ENCODE measurements around the gene TNFRSF14.
A peak's percentile ranks its signal among the peaks of the same experiment; 100 is the strongest.
"Not testable (repeated sequence)": the region's sequence is repeated elsewhere in the genome, so short reads cannot be mapped to it uniquely, and the experiment has no call there.

TNFRSF14 gene

DNA sequence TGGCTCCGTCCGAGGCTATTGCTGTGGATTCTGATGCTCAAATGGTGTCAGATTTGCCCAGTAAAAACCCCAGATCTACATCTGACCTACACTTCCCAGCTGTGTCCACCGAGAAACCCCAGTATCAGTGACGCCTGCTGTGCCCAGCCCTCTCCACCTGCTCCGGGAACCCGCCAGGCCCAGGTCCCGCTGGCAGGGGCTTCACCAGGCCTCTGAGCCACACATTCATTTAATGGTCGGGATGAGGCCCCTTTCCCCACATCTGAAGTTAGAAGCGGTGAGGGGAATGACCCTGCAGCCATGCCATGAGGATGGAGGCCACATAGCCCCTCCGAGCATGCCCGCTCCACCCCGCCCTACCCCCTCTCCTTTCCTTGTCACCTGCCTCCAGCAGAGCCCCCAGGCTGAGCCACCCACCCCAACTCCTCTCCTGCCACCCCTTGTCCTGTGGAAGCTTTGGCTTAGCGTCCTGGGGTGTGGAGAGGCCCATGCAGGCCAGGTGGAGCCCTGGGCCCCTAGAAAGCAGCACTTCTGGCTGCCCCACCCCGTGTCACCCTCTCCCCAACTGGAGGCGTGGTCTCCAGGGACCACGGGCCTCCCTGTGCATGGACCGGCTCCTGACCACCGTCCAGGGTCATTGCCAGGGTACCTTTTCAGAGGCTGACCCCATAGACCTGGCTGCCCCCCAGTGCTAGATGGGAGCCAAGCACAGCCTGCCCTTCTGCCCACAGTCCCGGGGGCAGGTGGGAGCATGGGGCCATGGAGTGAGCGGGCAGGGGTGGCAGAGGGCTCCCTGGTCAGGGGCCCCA lies 8.0 kb downstream of the TNFRSF14 start:
- intact Hi-C loops (cut with DNase I), result no loop called here
- DNase-seq, result no peak

DNA sequence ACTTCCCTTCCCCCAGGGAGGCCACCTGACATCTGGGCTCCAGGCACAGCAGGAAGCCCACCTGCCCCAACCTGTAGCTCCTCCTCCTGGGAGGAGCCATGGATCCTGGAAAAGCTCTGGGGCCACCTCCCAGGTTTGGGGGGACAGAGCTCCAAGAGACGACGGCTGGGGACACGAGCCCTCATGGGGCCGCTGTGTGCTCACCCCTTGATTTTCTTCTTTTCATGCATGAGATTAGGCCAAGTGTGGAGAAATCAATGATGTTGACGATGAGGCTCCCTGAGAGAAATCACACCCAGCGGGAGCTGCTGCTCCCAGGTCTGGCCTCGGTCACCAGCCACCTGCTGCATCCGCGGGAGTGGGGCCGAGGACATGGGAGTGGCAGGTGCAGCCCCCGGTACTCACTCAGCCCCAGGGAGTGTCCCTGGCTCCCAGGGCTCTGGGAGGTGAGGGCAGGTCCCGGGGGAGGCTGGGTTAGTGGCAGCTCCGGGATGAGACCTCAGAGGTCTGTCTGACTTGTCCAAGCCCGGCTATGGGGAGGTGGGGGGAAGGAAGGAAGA lies 8.7 kb downstream of the TNFRSF14 start:
- intact Hi-C loops (cut with DNase I), result no loop called here
- DNase-seq, result no peak

DNA sequence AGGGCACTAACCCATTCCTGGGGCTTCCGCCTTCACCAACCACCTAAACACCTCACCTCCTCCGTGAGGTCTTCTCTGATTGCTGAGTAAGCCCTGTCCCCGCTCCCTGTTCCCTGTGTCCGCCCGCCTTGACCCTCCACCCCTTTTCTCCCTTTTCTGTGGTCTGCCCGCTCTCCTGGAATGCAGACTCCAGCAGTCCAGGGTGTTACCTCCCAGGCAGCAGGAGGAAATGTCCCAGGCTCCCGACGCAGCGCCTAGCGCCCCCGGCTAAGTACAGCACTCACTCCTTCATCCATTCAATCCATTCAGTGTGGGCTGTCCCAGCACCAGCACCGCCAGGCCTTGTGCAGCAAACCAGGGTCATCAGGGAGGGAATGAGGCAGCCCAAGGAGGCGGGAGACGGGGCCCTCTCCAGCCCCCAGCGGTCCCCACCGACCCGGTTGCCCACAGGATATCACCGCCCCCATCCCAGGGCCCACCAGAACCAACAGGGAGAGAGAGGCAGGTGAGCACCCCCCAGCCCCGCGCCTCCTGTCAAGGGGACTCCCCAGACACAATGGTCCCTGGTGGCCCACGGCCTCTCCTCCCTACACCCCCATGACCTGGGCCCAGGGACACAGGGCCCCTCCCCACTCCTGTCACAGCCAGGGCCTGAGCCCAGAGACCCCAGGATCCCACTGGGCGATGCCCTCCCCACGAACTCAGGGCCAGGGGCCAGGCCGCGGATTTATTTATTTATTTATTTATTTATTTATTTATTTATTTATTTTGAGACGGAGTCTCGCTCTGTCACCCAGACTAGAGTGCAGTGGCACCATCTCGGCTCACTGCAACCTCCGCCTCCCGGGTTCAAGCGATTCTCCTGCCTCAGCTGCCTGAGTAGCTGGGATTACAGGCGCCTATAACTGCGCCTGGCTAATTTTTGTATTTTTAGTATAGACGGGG lies 10.2 kb downstream of the TNFRSF14 start:
- no peak for DNase-seq
- intact Hi-C loops (cut with DNase I), result no loop called here

DNA sequence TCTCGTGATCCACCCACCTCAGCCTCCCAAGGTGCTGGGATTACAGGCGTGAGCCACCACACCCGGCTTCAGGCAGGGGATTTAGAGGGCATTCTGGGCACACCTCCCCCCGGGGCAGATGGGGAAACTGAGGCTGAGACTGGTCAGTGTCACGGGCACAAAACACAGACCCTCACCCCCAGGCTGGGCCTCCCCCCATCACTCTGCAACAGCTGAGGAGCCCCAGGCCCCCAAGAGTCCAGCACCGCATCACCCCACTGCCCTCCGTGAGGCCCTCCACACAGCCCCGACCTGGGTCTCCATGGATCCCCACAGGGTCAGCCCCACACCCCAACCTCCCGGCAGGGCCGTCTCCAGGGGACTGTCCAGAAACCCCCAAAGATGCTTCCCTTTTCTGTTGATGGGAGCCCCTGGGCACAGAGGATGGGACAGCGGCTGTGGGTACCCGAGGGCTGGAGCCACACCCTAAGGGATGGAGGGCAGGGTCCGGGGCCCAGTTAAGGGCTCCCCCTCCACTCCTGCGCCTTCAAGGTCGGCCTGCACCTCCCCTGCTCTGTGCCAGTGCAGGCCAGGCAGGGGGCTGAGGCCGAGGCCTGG lies 11.0 kb downstream of the TNFRSF14 start:
- intact Hi-C loops (cut with DNase I), result no loop called here
- DNase-seq, result no peak

GRCh38 chr1:2568187-2568816 lies 12.1 kb downstream of the TNFRSF14 start:
- DNase-seq; intact Hi-C loops (cut with DNase I): not testable (repeated sequence)

DNA sequence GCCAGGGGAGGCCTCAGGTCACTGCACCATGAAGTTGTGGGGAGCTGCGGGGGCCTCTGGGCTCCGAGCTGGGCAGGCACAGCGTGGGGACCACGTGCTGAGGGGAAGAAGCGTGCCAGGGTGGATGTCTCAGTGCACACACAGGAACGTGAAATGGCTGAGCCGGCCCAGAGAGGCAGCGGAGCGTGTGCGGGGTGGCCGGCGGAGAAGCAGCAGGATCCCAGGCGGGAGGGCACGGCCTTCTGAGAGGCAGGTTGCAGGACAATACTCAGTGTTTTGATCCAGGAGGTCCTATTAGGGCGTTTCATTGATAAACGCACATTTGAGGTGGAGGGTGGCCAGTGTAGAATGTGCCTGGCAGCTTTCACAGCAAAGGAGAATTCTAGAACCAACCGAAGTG lies 12.9 kb downstream of the TNFRSF14 start:
- no peak for DNase-seq
- intact Hi-C loops (cut with DNase I), result no loop called here

GRCh38 chr1:2569703-2570102 lies 13.5 kb downstream of the TNFRSF14 start:
- intact Hi-C loops (cut with DNase I), result not testable (repeated sequence)
- peak in 1 of 10 donors; percentile 64 for DNase-seq

DNA sequence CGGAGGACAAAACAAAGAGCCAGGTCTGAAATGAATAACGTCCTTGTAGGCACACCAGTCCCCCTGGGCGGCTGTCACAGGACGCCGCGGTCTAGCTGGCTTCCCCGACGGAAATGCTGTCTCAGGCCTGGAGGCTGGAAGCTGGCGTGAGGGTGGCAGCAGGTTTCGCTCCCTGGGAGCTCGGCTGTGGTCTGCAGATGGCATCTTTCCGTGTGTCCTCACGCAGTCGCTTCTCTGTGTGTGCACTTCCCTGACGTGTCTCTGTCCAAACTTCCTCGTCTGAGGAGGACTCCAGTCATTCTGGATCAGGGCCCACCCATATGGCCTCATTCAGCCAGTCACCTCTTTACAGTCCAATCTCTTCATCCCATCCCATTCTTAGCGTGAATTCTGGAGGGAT lies 14.2 kb downstream of the TNFRSF14 start:
- intact Hi-C loops (cut with DNase I), result no loop called here
- no peak for DNase-seq

DNA sequence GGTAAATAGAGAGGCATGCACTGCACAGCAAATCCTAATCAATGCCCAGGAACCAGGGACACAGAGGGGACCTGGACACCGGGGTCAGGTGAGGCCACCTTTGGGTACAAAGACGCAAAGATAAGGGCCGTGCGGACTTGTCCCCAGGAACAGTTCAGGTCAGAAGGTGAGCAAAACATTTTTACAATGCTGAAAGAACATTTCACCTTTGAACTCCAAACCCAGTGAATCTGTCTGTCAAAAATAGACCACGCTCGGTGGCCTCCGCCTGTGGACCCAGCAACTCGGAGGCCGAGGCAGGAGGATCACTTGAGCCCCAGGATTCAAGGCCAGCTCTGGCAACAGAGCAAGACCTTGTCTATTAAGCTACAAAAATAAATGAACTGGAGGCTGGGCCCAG lies 15.2 kb downstream of the TNFRSF14 start:
- no peak for DNase-seq
- intact Hi-C loops (cut with DNase I), result no loop called here

DNA sequence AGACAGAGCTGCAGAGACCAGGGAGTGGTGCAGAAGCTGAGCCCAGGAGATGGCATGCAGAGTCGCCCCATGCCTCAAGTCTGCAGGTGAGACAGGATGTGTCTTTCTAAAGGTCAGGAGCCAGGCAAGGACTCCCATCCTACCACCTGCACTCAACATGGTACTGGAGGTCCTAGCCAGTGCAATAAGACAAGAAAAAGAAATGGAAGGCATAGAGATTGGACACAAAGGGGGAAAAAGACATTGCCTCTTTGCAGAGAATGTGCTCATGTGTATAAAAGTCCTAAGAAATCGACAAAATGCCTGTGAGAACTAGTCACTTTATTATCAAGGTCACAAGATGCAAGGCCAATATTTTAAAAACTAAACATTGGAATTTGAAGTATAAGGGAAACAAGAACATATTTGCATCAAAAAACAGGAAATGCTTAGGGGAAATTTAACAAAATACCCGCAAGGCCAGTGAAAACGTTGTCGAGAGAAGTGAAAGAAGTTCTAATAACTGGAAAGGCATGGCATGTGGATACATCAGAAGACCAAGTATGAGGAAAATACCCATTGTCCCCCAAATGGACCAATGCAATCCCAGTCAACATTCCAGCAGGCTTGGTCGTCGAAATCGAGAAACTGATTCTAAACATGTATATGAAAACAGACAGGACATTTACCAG lies 17.2 kb downstream of the TNFRSF14 start:
- intact Hi-C loops (cut with DNase I), result no loop called here
- DNase-seq, result no peak

DNA sequence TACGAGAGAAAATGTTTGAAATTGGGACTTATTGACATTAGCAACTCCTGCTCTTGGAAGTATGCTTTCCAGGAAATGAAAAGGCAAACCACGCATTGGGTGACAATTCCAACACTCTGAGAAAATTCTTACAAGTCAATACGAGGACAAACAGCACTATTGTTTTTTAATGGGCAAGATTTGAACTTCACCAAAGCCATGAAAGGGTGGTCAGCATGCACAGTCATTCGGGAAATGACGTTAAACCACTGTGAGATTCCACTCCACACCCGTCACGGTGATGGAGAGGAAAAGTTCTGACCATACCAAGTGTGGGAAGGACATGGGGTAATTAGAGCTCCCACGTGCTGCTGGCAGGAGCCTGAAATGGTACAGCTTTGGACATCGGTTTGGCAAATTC lies 18.2 kb downstream of the TNFRSF14 start:
- DNase-seq, result no peak
- intact Hi-C loops (cut with DNase I), result no loop called here

GRCh38 chr1:2575801-2576663 lies 19.9 kb downstream of the TNFRSF14 start:
- DNase-seq, result peak in 3 of 10 donors; percentile 55 to 75 (median 68)

DNA sequence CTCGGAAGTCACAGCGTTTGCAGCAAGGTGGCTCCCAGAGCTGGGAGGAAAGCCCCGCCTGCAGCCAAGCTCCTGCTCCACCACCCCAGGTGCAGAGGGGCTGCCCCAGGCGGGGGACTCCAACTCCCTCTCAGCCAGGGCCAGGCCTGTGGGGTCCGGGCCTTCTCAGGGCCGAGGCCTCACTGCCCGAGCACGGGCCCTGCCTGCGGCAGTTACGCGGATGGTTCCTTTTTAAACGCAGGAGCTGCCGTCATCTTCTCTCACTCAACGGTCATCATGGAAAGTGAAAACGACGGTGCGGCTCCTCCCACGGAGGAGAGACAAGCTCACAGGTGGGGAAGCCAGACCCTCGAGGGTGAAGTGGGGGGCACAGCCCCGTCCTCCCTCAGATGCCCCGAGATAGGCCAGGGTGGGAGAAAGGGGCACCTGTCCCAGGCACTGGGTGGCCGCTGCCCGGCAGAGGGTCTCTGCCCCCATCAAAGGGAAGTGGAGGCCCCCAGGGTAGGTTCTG lies 21.4 kb downstream of the TNFRSF14 start:
- DNase-seq, result peak in 1 of 10 donors; percentile 47

More at GRCh38 chr1:2575801-2576663, 19.9 kb downstream of the TNFRSF14 start:
- intact Hi-C loops (cut with DNase I), result no loop called here

DNA sequence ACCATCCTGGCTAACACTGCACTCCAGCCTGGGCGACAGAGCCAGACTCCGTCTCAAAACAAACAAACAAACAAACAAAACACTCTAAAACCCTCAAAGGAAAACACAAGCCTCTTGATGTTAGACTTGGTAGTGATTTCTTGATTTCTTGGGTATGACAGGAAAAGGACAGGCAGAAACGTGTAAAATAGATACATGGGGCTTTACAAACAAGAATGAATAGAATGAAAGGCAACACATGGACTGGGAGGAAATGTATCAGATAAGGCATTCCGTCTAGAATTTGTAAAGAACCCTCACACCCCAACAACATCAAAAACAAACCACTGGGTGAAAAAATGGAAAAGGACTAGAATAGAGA lies 22.6 kb downstream of the TNFRSF14 start:
- intact Hi-C loops (cut with DNase I), result no loop called here
- DNase-seq, result no peak

More for the DNA sequence above, 21.4 kb downstream of the TNFRSF14 start:
- intact Hi-C loops (cut with DNase I), result not testable (repeated sequence)

DNA sequence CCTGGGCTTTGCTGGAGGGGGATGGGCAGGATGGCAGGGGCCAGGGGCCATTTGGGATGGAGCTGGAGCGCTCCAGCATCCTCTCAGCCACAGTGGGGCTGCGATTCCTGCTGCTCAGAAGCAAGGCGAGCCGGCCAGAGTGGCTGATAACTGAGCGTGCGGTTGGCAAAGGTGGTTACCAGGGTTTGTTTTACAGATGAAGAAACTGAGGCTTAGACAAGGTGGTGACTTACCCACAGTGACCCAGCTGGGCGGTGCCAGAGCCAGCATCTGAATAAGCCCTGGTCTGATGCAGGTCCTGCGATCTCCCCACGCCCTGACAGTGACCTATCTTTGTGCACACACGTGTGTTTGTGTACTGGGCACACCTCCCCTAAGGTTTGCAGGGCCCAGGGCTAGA lies 24.5 kb downstream of the TNFRSF14 start:
- DNase-seq, result peak in 3 of 10 donors; percentile 57 to 69 (median 58)
- intact Hi-C loops (cut with DNase I), result loop anchor here (10.0 kb wide), 2 partner anchors 64 to 376 kb away; no protein-coding TSS in a partner anchor

DNA sequence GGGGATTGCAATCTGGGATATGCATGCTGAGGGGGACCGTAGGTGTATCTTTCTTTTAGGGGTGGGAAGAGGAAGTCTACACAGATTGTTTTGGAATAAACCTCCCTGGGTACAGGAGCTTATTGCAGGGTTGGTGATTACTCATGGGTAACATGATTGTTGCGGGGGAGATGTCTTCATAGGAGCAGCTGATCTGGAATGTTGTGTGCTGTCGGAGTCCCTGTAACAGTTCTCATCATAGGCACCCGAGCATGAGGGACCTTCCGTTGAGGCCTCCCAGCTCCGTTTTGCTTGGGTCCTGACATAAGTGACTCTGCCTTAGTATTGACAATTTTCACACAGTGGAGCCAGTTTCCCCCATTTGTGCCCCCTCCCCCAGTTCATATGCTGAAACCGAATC lies 26.2 kb downstream of the TNFRSF14 start:
- DNase-seq, result peak in 3 of 10 donors; percentile 40 to 71 (median 69)
- intact Hi-C loops (cut with DNase I), result loop anchor here (10.0 kb wide), 2 partner anchors 62 to 378 kb away; no protein-coding TSS in a partner anchor

DNA sequence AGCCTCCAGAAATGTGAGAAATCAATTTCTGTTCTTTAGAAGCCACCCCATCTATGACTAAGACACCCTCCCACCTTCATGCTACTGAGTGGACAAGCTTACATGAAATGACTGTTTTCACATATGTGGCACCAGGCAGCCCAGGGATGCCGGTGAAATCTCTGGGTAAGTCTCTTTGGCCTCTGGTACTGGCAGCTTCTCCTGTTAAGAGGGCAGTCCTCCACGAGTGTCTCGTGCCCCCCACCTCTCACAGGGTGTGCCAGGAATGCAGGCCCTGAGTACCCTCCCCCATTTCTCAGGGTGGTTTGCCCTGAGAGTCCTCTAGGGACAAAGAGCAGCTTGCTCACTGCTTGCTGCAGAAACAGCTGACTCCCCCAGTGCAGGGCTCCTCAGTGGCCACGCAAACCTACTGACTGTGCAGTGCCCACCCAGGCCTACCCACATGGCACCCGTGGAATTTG lies 27.2 kb downstream of the TNFRSF14 start:
- intact Hi-C loops (cut with DNase I), result loop anchor here (10.0 kb wide), 2 partner anchors 61 to 379 kb away; no protein-coding TSS in a partner anchor
- peak in 3 of 10 donors; percentile 31 to 50 (median 49) for DNase-seq

GRCh38 chr1:2583871-2584351 lies 27.7 kb downstream of the TNFRSF14 start:
- peak in 3 of 10 donors; percentile 67 to 86 (median 69) for DNase-seq
- intact Hi-C loops (cut with DNase I), result loop anchor here (10.0 kb wide), 2 partner anchors 61 to 379 kb away; no protein-coding TSS in a partner anchor

All from posterior cingulate gyrus (tissue), 11 donors.